Keratinocyte (primary cell): ENCODE data around the gene ETV5. TPM values are rescaled to one million over a fixed set of nuclear protein-coding genes. Genes with fewer than 3 reads are reported as not detected.
A peak's percentile ranks its signal among the peaks of the same experiment; 100 is the strongest.

Experiments
- DNase-seq: peaks from one replicate; pipeline ENCODE4 v3.0.0-alpha.2; 2011; ENCODE audit warnings: low read depth, missing footprints, low spot score
- FAIRE-seq: peaks from 2 replicates; lab custom pipeline; 2011; peaks lifted over from hg19 to GRCh38; lab: Jason Lieb, UNC
- H2AFZ ChIP-seq: 2 replicates; pipeline ENCODE4 v1.6.0; 2012; ENCODE audit warnings: low read length, control low read depth, inconsistent platforms; ENCODE audit not compliant: control insufficient read depth
- H3K27ac ChIP-seq: 2 replicates; pipeline ENCODE4 v1.5.1; 2011; ENCODE audit warnings: low read length; ENCODE audit not compliant: control insufficient read depth, insufficient read depth
- H3K27me3 ChIP-seq: 3 replicates; pipeline ENCODE4 v1.6.0; 2011; ENCODE audit warnings: low read length; ENCODE audit not compliant: control insufficient read depth, insufficient read depth; ENCODE audit errors: extremely low read depth
- H3K36me3 ChIP-seq, 2 experiments: 2 replicates in 1 of 2; 3 replicates in 1 of 2; pipeline ENCODE4 v1.5.1; 2011; ENCODE audit warnings: low read length in 2 of 2, mild to moderate bottlenecking in 1 of 2; ENCODE audit not compliant: control insufficient read depth in 2 of 2, insufficient read depth in 2 of 2; ENCODE audit errors: extremely low read depth in 1 of 2
- H3K4me1 ChIP-seq: 3 replicates; pipeline ENCODE4 v1.5.1; 2011; ENCODE audit warnings: low read length; ENCODE audit not compliant: control insufficient read depth, insufficient read depth; ENCODE audit errors: extremely low read depth
- H3K4me2 ChIP-seq: 3 replicates; pipeline ENCODE4 v1.6.0; 2011; ENCODE audit warnings: low read depth, low read length; ENCODE audit not compliant: control insufficient read depth, insufficient read depth; ENCODE audit errors: extremely low read depth
- H3K4me3 ChIP-seq, 3 experiments: fragments of 200-600 bp in 1 of 3; sonication (generic) in 1 of 3; 2 replicates in 2 of 3; 3 replicates in 1 of 3; pipeline ENCODE4 v1.5.1; 2011 to 2016; ENCODE audit warnings: low read length in 3 of 3, mild to moderate bottlenecking in 3 of 3, control low read depth in 2 of 3, inconsistent platforms in 1 of 3, low read depth in 1 of 3, mixed read lengths in 1 of 3, mixed run types in 1 of 3, moderate library complexity in 1 of 3; ENCODE audit not compliant: control insufficient read depth in 2 of 3, insufficient read depth in 2 of 3; ENCODE audit errors: extremely low read depth in 1 of 3
- H3K79me2 ChIP-seq: 2 replicates; pipeline ENCODE4 v1.6.0; 2012; ENCODE audit warnings: low read length; ENCODE audit not compliant: control insufficient read depth, insufficient read depth
- H3K9ac ChIP-seq: 3 replicates; pipeline ENCODE4 v1.6.0; 2011; ENCODE audit warnings: low read length; ENCODE audit not compliant: control insufficient read depth, insufficient read depth; ENCODE audit errors: extremely low read depth
- H3K9me1 ChIP-seq: 3 replicates; pipeline ENCODE4 v1.6.0; 2011; ENCODE audit warnings: low read length; ENCODE audit not compliant: control insufficient read depth, insufficient read depth; ENCODE audit errors: extremely low read depth
- H3K9me3 ChIP-seq: 2 replicates; pipeline ENCODE4 v1.5.1; 2012; ENCODE audit warnings: low read depth, low read length; ENCODE audit not compliant: control insufficient read depth
- H4K20me1 ChIP-seq: 3 replicates; pipeline ENCODE4 v1.6.0; 2011; ENCODE audit warnings: low read length; ENCODE audit not compliant: control insufficient read depth, insufficient read depth; ENCODE audit errors: extremely low read depth
- CTCF ChIP-seq, 3 experiments: IDR thresholded peaks in 1 of 3; conservative IDR thresholded peaks in 1 of 3; optimal IDR thresholded peaks in 1 of 3; 2 replicates in 2 of 3; 3 replicates in 1 of 3; pipeline versions ENCODE3 to v1.5.1; 2011; ENCODE audit warnings: low read length in 3 of 3, mild to moderate bottlenecking in 3 of 3, moderate library complexity in 2 of 3, control low read depth in 1 of 3, inconsistent platforms in 1 of 3; ENCODE audit not compliant: insufficient read depth in 2 of 3; ENCODE audit errors: extremely low read depth in 1 of 3
- EZH2 ChIP-seq: IDR thresholded peaks from one replicate; pipeline ENCODE4 v1.6.1; 2012; ENCODE audit warnings: inconsistent platforms, mild to moderate bottlenecking, low read length, moderate library complexity
- dilution Hi-C: fragments of 300-500 bp; cut with MboI; formaldehyde crosslinking; loops from one replicate; pipeline ENCODE4 v1.7.0; 2020; ENCODE audit warnings: low sequenced_read_pairs; ENCODE audit not compliant: extremely low pct_ligation_motif_present
- polyA plus RNA-seq, 5 experiments: library from polyadenylated mRNA; depleted of rRNA in 3 of 5; stranded (reverse) in 3 of 5; stranded (forward) in 1 of 5; unstranded in 1 of 5; fragments of >200 nt; gene quantifications; 1 replicate in 1 of 5; 2 replicates in 3 of 5; 3 replicates in 1 of 5; pipeline versions ENCODE4 v1.2.1 to v1.2.3, GENCODE V29; 2011 to 2012; ENCODE audit warnings: missing spikeins in 2 of 5, low read depth in 1 of 5, low replicate concordance in 1 of 5

The ETV5 gene
- polyA plus RNA-seq, 1 donor (not counting 4 experiments of a cell fraction or from before 2014, with no cell fraction given), result 28.7 TPM

- dilution Hi-C loops, result no loop called here
- Histone ChIP-seq H3K79me2 (peaks cover 3% of the 10 kb centered on the region), H4K20me1 (peaks cover 3% of the 10 kb centered on the region), H3K36me3 (peaks cover 14 to 20% of the 10 kb centered on the region in 2 experiments), H3K27ac (no peak overlapping the region), H3K27me3 (no peaks in the 10 kb centered on the region), H3K4me2 (no peak overlapping the region), H3K9me3 (no peaks in the 10 kb centered on the region), H3K4me1 (no peaks in the 10 kb centered on the region), H3K4me3 (no peak overlapping the region), H2AFZ (no peak overlapping the region), H3K9ac (no peak overlapping the region), H3K9me1 (no peaks in the 10 kb centered on the region)
- no peak for TF ChIP-seq CTCF (optimal IDR thresholded peaks at IDR 0.05 in 1 of 3, IDR thresholded peaks at IDR 0.05 in 1 of 3, conservative IDR thresholded peaks at IDR 0.05 in 1 of 3; ENCODE audit: extremely low read depth in 1 of 3, insufficient read depth in 2 of 3, low read length in 3 of 3)
- TF ChIP-seq EZH2, result no peak
- no peak for FAIRE-seq
- no peak for DNase-seq
Measured at GRCh38 chr3:186082150-186082549, 26.7 kb downstream of the ETV5 start.

GRCh38 chr3:186081678-186082077 lies 27.2 kb downstream of the ETV5 start:
- Histone ChIP-seq H3K9me1 (no peaks in the 10 kb centered on the region), H3K9ac (no peak overlapping the region), H3K36me3 (peaks cover 14 to 20% of the 10 kb centered on the region in 2 experiments), H3K9me3 (no peaks in the 10 kb centered on the region), H3K27me3 (no peaks in the 10 kb centered on the region), H3K4me2 (no peak overlapping the region), H2AFZ (no peak overlapping the region), H3K27ac (no peak overlapping the region), H3K4me1 (no peaks in the 10 kb centered on the region), H3K79me2 (peaks cover 3% of the 10 kb centered on the region), H4K20me1 (peaks cover 3% of the 10 kb centered on the region), H3K4me3 (no peak overlapping the region)
- DNase-seq (no peak), FAIRE-seq (peak; percentile 26)
- dilution Hi-C loops, result no loop called here
- TF ChIP-seq EZH2 (no peak), CTCF (optimal IDR thresholded peaks at IDR 0.05 in 1 of 3, IDR thresholded peaks at IDR 0.05 in 1 of 3, conservative IDR thresholded peaks at IDR 0.05 in 1 of 3; ENCODE audit: extremely low read depth in 1 of 3, insufficient read depth in 2 of 3, low read length in 3 of 3) (no peak)
